Liver (tissue), 9 donors: ENCODE data around the gene IMMT. TPM values are rescaled to one million over a fixed set of nuclear protein-coding genes. Genes with fewer than 3 reads are reported as not detected.

ENCODE experiments used
- DNase-seq: peaks from one replicate; pipeline ENCODE4 v3.0.0-alpha.2; 2017; ENCODE audit warnings: low spot score
- H3K27ac ChIP-seq, 2 donors: one replicate each; pipeline ENCODE4 v1.7.0; 2013; ENCODE audit warnings: inconsistent platforms in 2 of 2, low read length in 2 of 2, control low read depth in 1 of 2, low read depth in 1 of 2, mild to moderate bottlenecking in 1 of 2
- H3K27me3 ChIP-seq, 4 donors: one replicate each; pipeline versions ENCODE4 v1.6.1 to v1.7.0; 2013; ENCODE audit warnings: low read length in 3 of 4, inconsistent platforms in 1 of 4, mild to moderate bottlenecking in 1 of 4, moderate library complexity in 1 of 4; ENCODE audit not compliant: control insufficient read depth in 4 of 4, insufficient read depth in 4 of 4
- H3K36me3 ChIP-seq, 4 donors: one replicate each; pipeline versions ENCODE4 v1.6.1 to v1.7.0; 2013; ENCODE audit warnings: low read length in 3 of 4, mild to moderate bottlenecking in 3 of 4, low read depth in 1 of 4, moderate library complexity in 1 of 4; ENCODE audit not compliant: control insufficient read depth in 4 of 4, insufficient read depth in 3 of 4
- H3K4me1 ChIP-seq, 4 donors: one replicate each; pipeline versions ENCODE4 v1.6.1 to v1.7.0; 2013; ENCODE audit warnings: low read length in 3 of 4, mild to moderate bottlenecking in 3 of 4, moderate library complexity in 1 of 4; ENCODE audit not compliant: control insufficient read depth in 4 of 4, insufficient read depth in 4 of 4
- H3K4me3 ChIP-seq, 3 donors: one replicate each; pipeline versions ENCODE4 v1.6.1 to v1.7.0; 2013; ENCODE audit warnings: low read length in 3 of 3, control low read depth in 1 of 3, low read depth in 1 of 3, mild to moderate bottlenecking in 1 of 3
- H3K9ac ChIP-seq, 2 donors: one replicate each; pipeline ENCODE4 v1.7.0; 2013; ENCODE audit warnings: low read length in 2 of 2, mild to moderate bottlenecking in 2 of 2, moderate library complexity in 2 of 2, control low read depth in 1 of 2, low read depth in 1 of 2
- H3K9me3 ChIP-seq, 4 donors: one replicate each; pipeline versions ENCODE4 v1.6.1 to v1.7.0; 2013; ENCODE audit warnings: low read length in 3 of 4; ENCODE audit not compliant: control insufficient read depth in 4 of 4
- EGR1 ChIP-seq, 2 donors: IDR thresholded peaks; 2 replicates each; pipeline ENCODE4 v1.6.1; 2016 to 2018; ENCODE audit warnings: antibody characterized with exemption in 2 of 2, low read depth in 2 of 2
- FOXA2 ChIP-seq: IDR thresholded peaks from 2 replicates; pipeline ENCODE4 v1.6.1; 2016; ENCODE audit warnings: antibody characterized with exemption
- GABPA ChIP-seq, 2 donors: IDR thresholded peaks in 1 of 2; conservative IDR thresholded peaks in 1 of 2; 2 replicates each; pipeline ENCODE4 v1.6.1; 2016; ENCODE audit warnings: antibody characterized with exemption in 2 of 2, mild to moderate bottlenecking in 1 of 2, moderate library complexity in 1 of 2
- HNF4A ChIP-seq, 2 donors: conservative IDR thresholded peaks; 2 replicates each; pipeline ENCODE4 v1.6.1; 2016; ENCODE audit warnings: antibody characterized with exemption in 2 of 2, mild to moderate bottlenecking in 2 of 2
- HNF4G ChIP-seq: IDR thresholded peaks from 2 replicates; pipeline ENCODE4 v1.6.1; 2016; ENCODE audit warnings: antibody characterized with exemption
- JUND ChIP-seq, 2 donors: IDR thresholded peaks; 2 replicates each; pipeline ENCODE4 v1.6.1; 2016; ENCODE audit warnings: antibody characterized with exemption in 2 of 2
- NR2F2 ChIP-seq: IDR thresholded peaks from 2 replicates; pipeline ENCODE4 v1.6.1; 2016; ENCODE audit warnings: antibody characterized with exemption
- RAD21 ChIP-seq, 2 donors: IDR thresholded peaks; 2 replicates each; pipeline ENCODE4 v1.6.1; 2016; ENCODE audit warnings: antibody characterized with exemption in 2 of 2, mild to moderate bottlenecking in 2 of 2
- RXRA ChIP-seq, 2 donors: IDR thresholded peaks; 2 replicates each; pipeline ENCODE4 v1.6.1; 2017 to 2018; ENCODE audit warnings: antibody characterized with exemption in 2 of 2, mild to moderate bottlenecking in 1 of 2
- SP1 ChIP-seq: IDR thresholded peaks from 2 replicates; pipeline ENCODE4 v1.6.1; 2018; ENCODE audit warnings: antibody characterized with exemption, mild to moderate bottlenecking
- TAF1 ChIP-seq: conservative IDR thresholded peaks from 2 replicates; pipeline ENCODE4 v1.6.1; 2016; ENCODE audit warnings: antibody characterized with exemption, mild to moderate bottlenecking
- YY1 ChIP-seq: IDR thresholded peaks from 2 replicates; pipeline ENCODE4 v1.6.1; 2016; ENCODE audit warnings: antibody characterized with exemption, mild to moderate bottlenecking
- WGBS: extraction: QIAGEN DNeasy Blood & Tissue Kit; methylation state at CpG from one replicate; pipeline ENCODE4 v1.1.7; 2013; 5-methylcytosine and 5-hydroxymethylcytosine counted together
- polyA plus RNA-seq, 2 donors: library from polyadenylated mRNA; stranded (reverse) in 1 of 2; unstranded in 1 of 2; fragments of 200-250 nt in 1 of 2; fragments of >200 nt in 1 of 2; fragmentation: Nextera tagmentation in 1 of 2; extraction: Ambion mirVana in 1 of 2; gene quantifications; one replicate each; pipeline versions ENCODE4 v1.2.1 to v1.2.3, GENCODE V29; 2013 to 2015
- total RNA-seq, 2 donors: library from RNA; depleted of rRNA; stranded (reverse); fragments of >200 nt; gene quantifications; one replicate each; pipeline ENCODE4 v1.2.3, GENCODE V29; 2014
- TF ChIP-seq, protein P1 (sequence below): IDR thresholded peaks from 2 replicates; pipeline ENCODE4 v1.6.1; 2016; ENCODE audit warnings: antibody characterized with exemption, mild to moderate bottlenecking
- TF ChIP-seq, protein P2 (sequence below): IDR thresholded peaks from 2 replicates; pipeline ENCODE4 v1.6.1; 2016; ENCODE audit warnings: antibody characterized with exemption
- TF ChIP-seq, protein P3 (sequence below): IDR thresholded peaks from 2 replicates; pipeline ENCODE4 v1.6.1; 2016; ENCODE audit warnings: antibody characterized with exemption
- TF ChIP-seq, protein P4 (sequence below): fragments of 150-350 bp; IDR thresholded peaks from 2 replicates; pipeline ENCODE4 v1.5.1; 2017; ENCODE audit warnings: improper control_type of control experiment, low read depth, low read length; ENCODE audit not compliant: missing input control
- donor health status: healthy.
- donor health status: healthy.
- donor health status: healthy.
- donor health status: healthy.
- donor health status: healthy.

The IMMT gene
- total and polyA plus RNA-seq, 4 donors: 38.3 to 49.1 (median 46.9) TPM

DNA sequence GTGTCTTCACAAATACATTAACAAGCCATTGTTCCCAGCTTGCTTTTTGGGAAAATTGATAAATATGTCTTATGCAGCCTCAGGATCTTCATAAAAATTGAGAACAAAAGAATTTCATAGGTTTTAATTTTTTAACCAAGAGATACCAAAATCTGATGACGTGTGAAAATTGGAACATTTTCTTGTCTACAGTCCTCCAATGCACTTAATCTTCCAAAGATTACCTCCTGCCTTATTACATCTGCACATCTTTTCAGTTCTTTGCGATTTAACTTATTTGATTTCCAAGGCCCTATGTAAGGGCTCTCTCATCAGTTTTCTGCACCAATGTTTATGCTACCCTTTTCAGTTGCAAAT lies 7.1 kb upstream of the IMMT start:
- H3K27me3 ChIP-seq: no peaks in the 10 kb centered on the region
- TF ChIP-seq JUND (IDR thresholded peaks at IDR 0.05) (no peak), HNF4A (conservative IDR thresholded peaks at IDR 0.05) (no peak), RXRA (IDR thresholded peaks at IDR 0.05) (no peak), FOXA2 (no peak), NR2F2 (no peak), HNF4G (no peak), EGR1 (IDR thresholded peaks at IDR 0.05; ENCODE audit: low read depth in 2 of 2) (no peak), GABPA (IDR thresholded peaks at IDR 0.05 in 1 of 2, conservative IDR thresholded peaks at IDR 0.05 in 1 of 2) (no peak), TAF1 (no peak), SP1 (no peak), YY1 (no peak), RAD21 (IDR thresholded peaks at IDR 0.05) (no peak)
- TF ChIP-seq, protein P1, sequence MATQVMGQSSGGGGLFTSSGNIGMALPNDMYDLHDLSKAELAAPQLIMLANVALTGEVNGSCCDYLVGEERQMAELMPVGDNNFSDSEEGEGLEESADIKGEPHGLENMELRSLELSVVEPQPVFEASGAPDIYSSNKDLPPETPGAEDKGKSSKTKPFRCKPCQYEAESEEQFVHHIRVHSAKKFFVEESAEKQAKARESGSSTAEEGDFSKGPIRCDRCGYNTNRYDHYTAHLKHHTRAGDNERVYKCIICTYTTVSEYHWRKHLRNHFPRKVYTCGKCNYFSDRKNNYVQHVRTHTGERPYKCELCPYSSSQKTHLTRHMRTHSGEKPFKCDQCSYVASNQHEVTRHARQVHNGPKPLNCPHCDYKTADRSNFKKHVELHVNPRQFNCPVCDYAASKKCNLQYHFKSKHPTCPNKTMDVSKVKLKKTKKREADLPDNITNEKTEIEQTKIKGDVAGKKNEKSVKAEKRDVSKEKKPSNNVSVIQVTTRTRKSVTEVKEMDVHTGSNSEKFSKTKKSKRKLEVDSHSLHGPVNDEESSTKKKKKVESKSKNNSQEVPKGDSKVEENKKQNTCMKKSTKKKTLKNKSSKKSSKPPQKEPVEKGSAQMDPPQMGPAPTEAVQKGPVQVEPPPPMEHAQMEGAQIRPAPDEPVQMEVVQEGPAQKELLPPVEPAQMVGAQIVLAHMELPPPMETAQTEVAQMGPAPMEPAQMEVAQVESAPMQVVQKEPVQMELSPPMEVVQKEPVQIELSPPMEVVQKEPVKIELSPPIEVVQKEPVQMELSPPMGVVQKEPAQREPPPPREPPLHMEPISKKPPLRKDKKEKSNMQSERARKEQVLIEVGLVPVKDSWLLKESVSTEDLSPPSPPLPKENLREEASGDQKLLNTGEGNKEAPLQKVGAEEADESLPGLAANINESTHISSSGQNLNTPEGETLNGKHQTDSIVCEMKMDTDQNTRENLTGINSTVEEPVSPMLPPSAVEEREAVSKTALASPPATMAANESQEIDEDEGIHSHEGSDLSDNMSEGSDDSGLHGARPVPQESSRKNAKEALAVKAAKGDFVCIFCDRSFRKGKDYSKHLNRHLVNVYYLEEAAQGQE: no peak
- TF ChIP-seq, protein P2, sequence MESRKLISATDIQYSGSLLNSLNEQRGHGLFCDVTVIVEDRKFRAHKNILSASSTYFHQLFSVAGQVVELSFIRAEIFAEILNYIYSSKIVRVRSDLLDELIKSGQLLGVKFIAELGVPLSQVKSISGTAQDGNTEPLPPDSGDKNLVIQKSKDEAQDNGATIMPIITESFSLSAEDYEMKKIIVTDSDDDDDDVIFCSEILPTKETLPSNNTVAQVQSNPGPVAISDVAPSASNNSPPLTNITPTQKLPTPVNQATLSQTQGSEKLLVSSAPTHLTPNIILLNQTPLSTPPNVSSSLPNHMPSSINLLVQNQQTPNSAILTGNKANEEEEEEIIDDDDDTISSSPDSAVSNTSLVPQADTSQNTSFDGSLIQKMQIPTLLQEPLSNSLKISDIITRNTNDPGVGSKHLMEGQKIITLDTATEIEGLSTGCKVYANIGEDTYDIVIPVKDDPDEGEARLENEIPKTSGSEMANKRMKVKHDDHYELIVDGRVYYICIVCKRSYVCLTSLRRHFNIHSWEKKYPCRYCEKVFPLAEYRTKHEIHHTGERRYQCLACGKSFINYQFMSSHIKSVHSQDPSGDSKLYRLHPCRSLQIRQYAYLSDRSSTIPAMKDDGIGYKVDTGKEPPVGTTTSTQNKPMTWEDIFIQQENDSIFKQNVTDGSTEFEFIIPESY: no peak
- TF ChIP-seq, protein P3, sequence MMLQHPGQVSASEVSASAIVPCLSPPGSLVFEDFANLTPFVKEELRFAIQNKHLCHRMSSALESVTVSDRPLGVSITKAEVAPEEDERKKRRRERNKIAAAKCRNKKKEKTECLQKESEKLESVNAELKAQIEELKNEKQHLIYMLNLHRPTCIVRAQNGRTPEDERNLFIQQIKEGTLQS: no peak
- TF ChIP-seq, protein P4, sequence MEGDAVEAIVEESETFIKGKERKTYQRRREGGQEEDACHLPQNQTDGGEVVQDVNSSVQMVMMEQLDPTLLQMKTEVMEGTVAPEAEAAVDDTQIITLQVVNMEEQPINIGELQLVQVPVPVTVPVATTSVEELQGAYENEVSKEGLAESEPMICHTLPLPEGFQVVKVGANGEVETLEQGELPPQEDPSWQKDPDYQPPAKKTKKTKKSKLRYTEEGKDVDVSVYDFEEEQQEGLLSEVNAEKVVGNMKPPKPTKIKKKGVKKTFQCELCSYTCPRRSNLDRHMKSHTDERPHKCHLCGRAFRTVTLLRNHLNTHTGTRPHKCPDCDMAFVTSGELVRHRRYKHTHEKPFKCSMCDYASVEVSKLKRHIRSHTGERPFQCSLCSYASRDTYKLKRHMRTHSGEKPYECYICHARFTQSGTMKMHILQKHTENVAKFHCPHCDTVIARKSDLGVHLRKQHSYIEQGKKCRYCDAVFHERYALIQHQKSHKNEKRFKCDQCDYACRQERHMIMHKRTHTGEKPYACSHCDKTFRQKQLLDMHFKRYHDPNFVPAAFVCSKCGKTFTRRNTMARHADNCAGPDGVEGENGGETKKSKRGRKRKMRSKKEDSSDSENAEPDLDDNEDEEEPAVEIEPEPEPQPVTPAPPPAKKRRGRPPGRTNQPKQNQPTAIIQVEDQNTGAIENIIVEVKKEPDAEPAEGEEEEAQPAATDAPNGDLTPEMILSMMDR: no peak
- no peaks in the 10 kb centered on the region for H3K9me3 ChIP-seq
- H3K36me3 ChIP-seq: peaks cover 2 to 17% (median 6%) of the 10 kb centered on the region in 4 donors
- no peak overlapping the region for H3K4me3 ChIP-seq
- no peak overlapping the region for H3K27ac ChIP-seq
- peaks cover 0 to 21% (median 6%) of the 10 kb centered on the region in 4 donors for H3K4me1 ChIP-seq
- WGBS: 91% methylated on average over 2 of the region's 2 CpGs
- no peak for DNase-seq
- H3K9ac ChIP-seq: no peak overlapping the region

DNA sequence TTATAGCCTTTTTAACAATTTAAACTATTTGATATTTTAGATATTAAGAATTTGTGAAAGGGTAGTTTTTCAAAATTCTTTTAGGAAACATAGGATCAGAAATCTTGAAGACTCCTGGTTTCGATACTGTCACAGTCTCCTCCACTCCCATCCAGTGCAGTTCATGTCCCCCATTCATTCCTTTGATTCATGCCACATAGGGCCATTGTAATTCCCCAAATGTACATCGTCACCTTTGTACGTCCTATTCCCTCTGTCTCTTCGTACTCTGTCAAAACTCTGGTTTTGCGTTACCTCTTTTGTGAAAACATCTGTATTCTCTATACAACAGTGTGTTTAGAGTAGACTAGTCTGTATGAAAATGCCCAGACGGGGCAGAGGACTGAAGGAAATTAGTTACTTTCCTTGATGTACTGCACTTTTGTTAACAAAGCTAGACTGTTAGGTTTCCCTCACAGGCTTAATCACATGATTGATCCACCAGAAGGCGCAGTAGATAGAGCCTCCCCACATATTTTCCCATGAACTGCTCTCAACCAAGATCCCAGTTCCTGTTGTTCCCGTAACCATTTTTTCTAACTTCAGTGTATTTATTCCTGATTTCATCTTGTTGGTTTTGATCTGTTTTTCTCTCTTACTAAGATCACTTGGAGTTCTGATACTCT lies 6.5 kb upstream of the IMMT start:
- Histone ChIP-seq H3K4me3 (no peak overlapping the region), H3K27ac (no peak overlapping the region), H3K27me3 (no peaks in the 10 kb centered on the region), H3K36me3 (peaks cover 0 to 12% (median 4%) of the 10 kb centered on the region in 4 donors), H3K4me1 (peaks cover 0 to 21% (median 6%) of the 10 kb centered on the region in 4 donors), H3K9ac (no peak overlapping the region), H3K9me3 (no peaks in the 10 kb centered on the region)
- TF ChIP-seq EGR1 (IDR thresholded peaks at IDR 0.05; ENCODE audit: low read depth in 2 of 2): no peak
- TF ChIP-seq RXRA (IDR thresholded peaks at IDR 0.05): no peak
- TF ChIP-seq, protein P2: no peak
- no peak for TF ChIP-seq TAF1
- TF ChIP-seq SP1: no peak
- TF ChIP-seq, protein P1: no peak
- TF ChIP-seq NR2F2: no peak
- TF ChIP-seq FOXA2: no peak
- WGBS: 84% methylated on average over 8 of the region's 8 CpGs
- no peak for DNase-seq
